Neural cell (in vitro differentiated cells): ENCODE measurements around the gene SYT6. TPM values are rescaled to one million over a fixed set of nuclear protein-coding genes. Genes with fewer than 3 reads are reported as not detected.
"Not testable (repeated sequence)": the region's sequence is repeated elsewhere in the genome, so short reads cannot be mapped to it uniquely, and the experiment has no call there.

Source experiments
- H2AFZ ChIP-seq: fragments of 200-600, 300-800 bp; sonication (generic), shearing (Covaris generic); 2 replicates; pipeline ENCODE4 v1.6.0; 2014; ENCODE audit warnings: low read depth, mild to moderate bottlenecking, antibody characterized with exemption, low read length, moderate library complexity
- H3F3A ChIP-seq: fragments of 200-600 bp; shearing (Covaris generic); 2 replicates; pipeline ENCODE4 v1.6.1; 2016; ENCODE audit warnings: mild to moderate bottlenecking, moderate library complexity, mixed read lengths, antibody characterized with exemption, low read length; ENCODE audit not compliant: insufficient read depth, poor library complexity, severe bottlenecking
- H3K27ac ChIP-seq: fragments of 200-600, 300-800 bp; sonication (generic), shearing (Covaris generic); 2 replicates; pipeline ENCODE4 v1.5.1; 2014; ENCODE audit warnings: mild to moderate bottlenecking, low read length, moderate library complexity
- H3K27me3 ChIP-seq: fragments of 300-800, 200-600 bp; sonication (generic), shearing (Covaris generic); 2 replicates; pipeline ENCODE4 v1.6.0; 2014; ENCODE audit warnings: mild to moderate bottlenecking, low read depth, low read length, moderate library complexity; ENCODE audit not compliant: insufficient read depth
- H3K36me3 ChIP-seq: fragments of 300-800, 200-600 bp; sonication (generic), shearing (Covaris generic); 2 replicates; pipeline ENCODE4 v1.5.1; 2014; ENCODE audit warnings: mild to moderate bottlenecking, antibody characterized with exemption, low read length, moderate library complexity; ENCODE audit not compliant: insufficient read depth
- H3K4me2 ChIP-seq: fragments of 300-800, 200-600 bp; sonication (generic), shearing (Covaris generic); 2 replicates; pipeline ENCODE4 v1.6.0; 2014; ENCODE audit warnings: mild to moderate bottlenecking, low read length
- H3K4me3 ChIP-seq: fragments of 300-800, 200-600 bp; sonication (generic), shearing (Covaris generic); 2 replicates; pipeline ENCODE4 v1.5.1; 2014; ENCODE audit warnings: mild to moderate bottlenecking, low read length, moderate library complexity
- H3K79me2 ChIP-seq: fragments of 200-600 bp; shearing (Covaris generic); replicated peaks from 2 replicates; pipeline ENCODE4 v1.6.0; 2014; ENCODE audit warnings: mild to moderate bottlenecking, low read length, moderate library complexity; ENCODE audit not compliant: insufficient read depth
- H3K9ac ChIP-seq: fragments of 300-800, 200-600 bp; sonication (generic), shearing (Covaris generic); 2 replicates; pipeline ENCODE4 v1.6.1; 2016; ENCODE audit warnings: mild to moderate bottlenecking, low read length, mixed read lengths
- H3K9me2 ChIP-seq: fragments of 200-600 bp; shearing (Covaris generic); 2 replicates; pipeline ENCODE4 v1.6.1; 2016; ENCODE audit warnings: mild to moderate bottlenecking, low read length, mixed read lengths; ENCODE audit not compliant: insufficient read depth
- H3K9me3 ChIP-seq: fragments of 200-600, 300-800 bp; sonication (generic), shearing (Covaris generic); 2 replicates; pipeline ENCODE4 v1.6.1; 2016; ENCODE audit warnings: mild to moderate bottlenecking, mixed run types, low read length, moderate library complexity, mixed read lengths
- H4K20me1 ChIP-seq: fragments of 200-600 bp; shearing (Covaris generic); 2 replicates; pipeline ENCODE4 v1.6.1; 2016; ENCODE audit warnings: mild to moderate bottlenecking, mixed run types; ENCODE audit not compliant: insufficient read depth
- EP300 ChIP-seq: fragments of 450-650 bp; conservative IDR thresholded peaks from 2 replicates; pipeline ENCODE4 v1.6.1; 2014; ENCODE audit warnings: antibody characterized with exemption, mild to moderate bottlenecking, moderate library complexity; ENCODE audit not compliant: poor library complexity, severe bottlenecking
- EZH2 ChIP-seq: fragments of 200-600, 300-800 bp; shearing (Covaris generic), sonication (generic); IDR thresholded peaks from 2 replicates; pipeline ENCODE4 v1.6.1; 2014; ENCODE audit warnings: antibody characterized with exemption, low read length, borderline replicate concordance, mild to moderate bottlenecking; ENCODE audit not compliant: insufficient read depth, poor library complexity, severe bottlenecking
- MXI1 ChIP-seq: fragments of 450-650 bp; conservative IDR thresholded peaks from 2 replicates; pipeline ENCODE4 v1.6.1; 2014; ENCODE audit warnings: antibody characterized with exemption, mild to moderate bottlenecking; ENCODE audit not compliant: poor library complexity, severe bottlenecking
- POLR2AphosphoS5 ChIP-seq: IDR thresholded peaks from 2 replicates; pipeline ENCODE4 v1.6.1; 2012
- RAD21 ChIP-seq: fragments of 450-650 bp; conservative IDR thresholded peaks from 2 replicates; pipeline ENCODE4 v1.6.1; 2014; ENCODE audit warnings: antibody characterized with exemption, mild to moderate bottlenecking, moderate library complexity
- SMC3 ChIP-seq: fragments of 450-650 bp; conservative IDR thresholded peaks from 2 replicates; pipeline ENCODE4 v1.6.1; 2014; ENCODE audit warnings: antibody characterized with exemption, mild to moderate bottlenecking, moderate library complexity; ENCODE audit not compliant: poor library complexity
- TAF1 ChIP-seq: IDR thresholded peaks from 2 replicates; pipeline ENCODE4 v1.6.1; 2012; ENCODE audit warnings: low read depth
- polyA plus RNA-seq: library from polyadenylated mRNA; depleted of rRNA; stranded (reverse); fragments of >200 nt; gene quantifications from 2 replicates; pipeline ENCODE4 v1.2.3, GENCODE V29; 2014
- TF ChIP-seq, protein P1 (sequence below): fragments of 450-650 bp; IDR thresholded peaks from 2 replicates; pipeline ENCODE4 v1.5.1; 2014; ENCODE audit warnings: antibody characterized with exemption, mild to moderate bottlenecking, moderate library complexity; ENCODE audit not compliant: poor library complexity, severe bottlenecking
- TF ChIP-seq, protein P2 (sequence below): IDR thresholded peaks from 2 replicates; pipeline ENCODE4 v1.6.1; 2012; ENCODE audit warnings: borderline replicate concordance

The SYT6 gene
- polyA plus RNA-seq, 1 donor from 2014 or later, result 8.1 TPM

DNA sequence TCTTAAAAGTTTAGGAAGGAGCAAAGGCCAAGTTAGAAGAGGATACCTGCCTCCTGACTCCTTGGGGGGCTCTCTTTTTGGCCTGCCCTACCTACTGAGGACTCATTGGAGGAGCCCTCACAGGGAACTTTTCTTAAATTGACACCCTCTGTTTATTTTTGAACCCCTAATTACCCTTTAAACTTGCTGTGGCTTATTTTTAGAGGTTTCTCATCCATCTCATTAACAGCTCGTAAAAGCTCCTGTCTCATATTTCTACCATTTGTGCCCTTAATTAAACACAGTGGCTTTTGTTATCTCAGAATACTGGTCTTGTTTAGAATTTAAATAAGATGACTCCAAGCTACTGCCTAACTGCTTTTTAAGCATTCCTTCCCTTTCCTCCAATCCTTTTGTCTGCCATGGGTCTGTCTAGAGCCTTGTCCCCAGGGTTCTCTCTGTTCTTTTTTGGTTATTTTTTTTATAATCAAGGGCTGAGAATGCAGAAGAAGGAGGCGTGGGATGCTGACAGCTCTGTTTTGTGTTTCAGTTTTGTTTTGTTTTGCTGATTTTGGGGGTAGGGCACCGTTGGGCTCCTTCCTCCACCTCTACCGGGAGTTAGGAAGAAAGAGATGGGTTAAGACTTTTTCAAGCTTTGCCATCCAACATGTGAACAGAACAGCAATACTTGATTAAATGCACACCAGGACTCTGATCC, 78.0 kb downstream of the SYT6 start:
- H3K79me2 ChIP-seq, result no peaks in the 10 kb centered on the region
- H3K9ac ChIP-seq, result no peak overlapping the region
- H2AFZ ChIP-seq, result no peak overlapping the region
- no peaks in the 10 kb centered on the region for H3K9me2 ChIP-seq
- H3K4me3 ChIP-seq, result no peak overlapping the region
- H3F3A ChIP-seq, result no peaks in the 10 kb centered on the region
- no peaks in the 10 kb centered on the region for H3K36me3 ChIP-seq
- peaks cover 7% of the 10 kb centered on the region for H3K9me3 ChIP-seq
- no peak overlapping the region for H3K27ac ChIP-seq
- H4K20me1 ChIP-seq, result no peaks in the 10 kb centered on the region
- TF ChIP-seq, protein P1, sequence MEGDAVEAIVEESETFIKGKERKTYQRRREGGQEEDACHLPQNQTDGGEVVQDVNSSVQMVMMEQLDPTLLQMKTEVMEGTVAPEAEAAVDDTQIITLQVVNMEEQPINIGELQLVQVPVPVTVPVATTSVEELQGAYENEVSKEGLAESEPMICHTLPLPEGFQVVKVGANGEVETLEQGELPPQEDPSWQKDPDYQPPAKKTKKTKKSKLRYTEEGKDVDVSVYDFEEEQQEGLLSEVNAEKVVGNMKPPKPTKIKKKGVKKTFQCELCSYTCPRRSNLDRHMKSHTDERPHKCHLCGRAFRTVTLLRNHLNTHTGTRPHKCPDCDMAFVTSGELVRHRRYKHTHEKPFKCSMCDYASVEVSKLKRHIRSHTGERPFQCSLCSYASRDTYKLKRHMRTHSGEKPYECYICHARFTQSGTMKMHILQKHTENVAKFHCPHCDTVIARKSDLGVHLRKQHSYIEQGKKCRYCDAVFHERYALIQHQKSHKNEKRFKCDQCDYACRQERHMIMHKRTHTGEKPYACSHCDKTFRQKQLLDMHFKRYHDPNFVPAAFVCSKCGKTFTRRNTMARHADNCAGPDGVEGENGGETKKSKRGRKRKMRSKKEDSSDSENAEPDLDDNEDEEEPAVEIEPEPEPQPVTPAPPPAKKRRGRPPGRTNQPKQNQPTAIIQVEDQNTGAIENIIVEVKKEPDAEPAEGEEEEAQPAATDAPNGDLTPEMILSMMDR, result no peak
- no peak for TF ChIP-seq EP300
- no peak for TF ChIP-seq MXI1
- no peak for TF ChIP-seq RAD21
- no peak for TF ChIP-seq EZH2
- no peak for TF ChIP-seq POLR2AphosphoS5
- no peak for TF ChIP-seq TAF1
- no peaks in the 10 kb centered on the region for H3K27me3 ChIP-seq
- H3K4me2 ChIP-seq, result no peak overlapping the region

GRCh38 chr1:114075105-114075504, 78.6 kb downstream of the SYT6 start:
- H3K36me3 ChIP-seq, result no peaks in the 10 kb centered on the region
- no peak overlapping the region for H3K4me3 ChIP-seq
- TF ChIP-seq EP300, result no peak
- H3K4me2 ChIP-seq, result no peak overlapping the region
- H3K27me3 ChIP-seq, result no peaks in the 10 kb centered on the region
- H3F3A ChIP-seq, result no peaks in the 10 kb centered on the region
- no peaks in the 10 kb centered on the region for H4K20me1 ChIP-seq
- H3K27ac ChIP-seq, result no peak overlapping the region
- H3K9me2 ChIP-seq, result no peaks in the 10 kb centered on the region
- no peaks in the 10 kb centered on the region for H3K79me2 ChIP-seq
- peaks cover 7% of the 10 kb centered on the region for H3K9me3 ChIP-seq
- H2AFZ ChIP-seq, result no peak overlapping the region
- H3K9ac ChIP-seq, result no peak overlapping the region

- Histone ChIP-seq H3K36me3 (no peaks in the 10 kb centered on the region), H3K9me3 (peaks cover 7% of the 10 kb centered on the region), H4K20me1 (no peaks in the 10 kb centered on the region), H2AFZ (no peak overlapping the region), H3K9me2 (no peaks in the 10 kb centered on the region), H3K4me2 (no peak overlapping the region), H3K9ac (no peak overlapping the region), H3K79me2 (no peaks in the 10 kb centered on the region), H3K27ac (no peak overlapping the region), H3F3A (no peaks in the 10 kb centered on the region), H3K4me3 (no peak overlapping the region), H3K27me3 (no peaks in the 10 kb centered on the region)
- TF ChIP-seq, protein P1, result no peak
- TF ChIP-seq EZH2, result no peak
- no peak for TF ChIP-seq RAD21
- TF ChIP-seq, protein P2, sequence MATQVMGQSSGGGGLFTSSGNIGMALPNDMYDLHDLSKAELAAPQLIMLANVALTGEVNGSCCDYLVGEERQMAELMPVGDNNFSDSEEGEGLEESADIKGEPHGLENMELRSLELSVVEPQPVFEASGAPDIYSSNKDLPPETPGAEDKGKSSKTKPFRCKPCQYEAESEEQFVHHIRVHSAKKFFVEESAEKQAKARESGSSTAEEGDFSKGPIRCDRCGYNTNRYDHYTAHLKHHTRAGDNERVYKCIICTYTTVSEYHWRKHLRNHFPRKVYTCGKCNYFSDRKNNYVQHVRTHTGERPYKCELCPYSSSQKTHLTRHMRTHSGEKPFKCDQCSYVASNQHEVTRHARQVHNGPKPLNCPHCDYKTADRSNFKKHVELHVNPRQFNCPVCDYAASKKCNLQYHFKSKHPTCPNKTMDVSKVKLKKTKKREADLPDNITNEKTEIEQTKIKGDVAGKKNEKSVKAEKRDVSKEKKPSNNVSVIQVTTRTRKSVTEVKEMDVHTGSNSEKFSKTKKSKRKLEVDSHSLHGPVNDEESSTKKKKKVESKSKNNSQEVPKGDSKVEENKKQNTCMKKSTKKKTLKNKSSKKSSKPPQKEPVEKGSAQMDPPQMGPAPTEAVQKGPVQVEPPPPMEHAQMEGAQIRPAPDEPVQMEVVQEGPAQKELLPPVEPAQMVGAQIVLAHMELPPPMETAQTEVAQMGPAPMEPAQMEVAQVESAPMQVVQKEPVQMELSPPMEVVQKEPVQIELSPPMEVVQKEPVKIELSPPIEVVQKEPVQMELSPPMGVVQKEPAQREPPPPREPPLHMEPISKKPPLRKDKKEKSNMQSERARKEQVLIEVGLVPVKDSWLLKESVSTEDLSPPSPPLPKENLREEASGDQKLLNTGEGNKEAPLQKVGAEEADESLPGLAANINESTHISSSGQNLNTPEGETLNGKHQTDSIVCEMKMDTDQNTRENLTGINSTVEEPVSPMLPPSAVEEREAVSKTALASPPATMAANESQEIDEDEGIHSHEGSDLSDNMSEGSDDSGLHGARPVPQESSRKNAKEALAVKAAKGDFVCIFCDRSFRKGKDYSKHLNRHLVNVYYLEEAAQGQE, result no peak
- TF ChIP-seq TAF1, result no peak
- TF ChIP-seq POLR2AphosphoS5, result no peak
- TF ChIP-seq MXI1, result no peak
- TF ChIP-seq EP300, result no peak
- TF ChIP-seq SMC3, result no peak
Observed at GRCh38 chr1:114072246-114072645, 81.4 kb downstream of the SYT6 start.

- not testable (repeated sequence) for H2AFZ ChIP-seq, H3K9me2 ChIP-seq, H3K4me3 ChIP-seq, H3K9ac ChIP-seq, H4K20me1 ChIP-seq, H3K27ac ChIP-seq, H3K27me3 ChIP-seq, H3K36me3 ChIP-seq, H3F3A ChIP-seq, H3K79me2 ChIP-seq, H3K4me2 ChIP-seq, H3K9me3 ChIP-seq
Observed at GRCh38 chr1:114069762-114070161, 83.9 kb downstream of the SYT6 start.
